GM21360 (cell line): ENCODE measurements around the gene UBE2S.
"Not testable (repeated sequence)": the region's sequence is repeated elsewhere in the genome, so short reads cannot be mapped to it uniquely, and the experiment has no call there.

Experiments used
- ATAC-seq: cut with Tn5 transposase; IDR thresholded peaks from one replicate; pipeline ENCODE4 v1.9.1; 2021; ENCODE audit warnings: mild to moderate bottlenecking, moderate library complexity; ENCODE audit not compliant: unreplicated experiment

The UBE2S gene

DNA sequence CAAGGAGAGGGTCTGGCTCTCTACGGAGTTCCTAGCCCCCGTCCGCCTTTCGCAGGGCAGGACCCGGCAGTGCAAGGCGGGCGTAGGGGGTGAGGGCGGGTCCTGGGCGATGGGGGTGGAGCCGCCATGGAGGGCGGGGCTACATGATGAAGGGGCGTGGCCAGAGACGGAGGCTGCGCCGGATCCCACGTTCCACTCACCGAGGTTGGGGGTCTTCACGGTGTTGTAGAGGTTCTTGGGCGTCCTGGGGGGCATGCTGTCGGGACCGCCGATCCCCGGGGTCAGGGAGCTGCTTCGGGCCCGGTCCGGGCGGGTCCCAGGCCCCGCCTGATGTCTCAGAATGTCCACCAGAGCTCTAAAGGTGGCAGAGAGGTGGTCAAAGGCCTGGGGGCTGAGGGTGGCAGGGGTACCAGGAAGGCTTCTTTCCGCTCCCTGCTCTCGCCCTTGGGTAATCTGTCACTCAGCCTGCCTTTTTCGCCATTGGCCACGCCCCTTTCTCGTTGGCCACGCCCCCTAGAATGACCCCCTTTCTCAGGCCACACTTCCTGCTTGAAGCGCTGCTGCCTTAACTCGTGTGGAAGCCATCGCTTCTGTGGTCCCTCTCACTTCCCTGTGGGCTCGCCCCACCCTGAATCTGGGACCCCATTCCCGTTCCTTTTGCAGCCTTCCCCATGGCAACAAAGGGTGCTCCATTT lies 33.0 kb upstream of the UBE2S start:
- ATAC-seq, result no peak

DNA sequence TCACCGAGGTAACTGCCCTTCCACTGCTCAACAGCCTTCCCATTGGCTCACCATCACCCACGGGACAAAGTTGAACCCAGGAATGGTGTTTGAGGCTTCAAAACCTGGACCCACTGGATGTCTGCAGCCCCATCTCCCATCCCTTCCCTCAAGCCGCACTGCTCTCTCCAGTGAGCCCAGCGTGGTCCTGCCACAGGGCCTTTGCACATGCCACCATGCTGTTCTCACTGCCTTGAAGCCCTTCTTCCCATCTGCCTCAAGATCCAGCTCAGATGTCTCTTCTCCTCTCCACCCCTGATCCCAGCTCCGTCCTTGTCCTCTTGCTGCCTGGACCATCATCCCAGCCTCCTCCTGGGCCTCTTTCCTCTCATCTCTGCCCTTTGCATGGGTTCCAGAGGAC lies 31.5 kb upstream of the UBE2S start:
- no peak for ATAC-seq

DNA sequence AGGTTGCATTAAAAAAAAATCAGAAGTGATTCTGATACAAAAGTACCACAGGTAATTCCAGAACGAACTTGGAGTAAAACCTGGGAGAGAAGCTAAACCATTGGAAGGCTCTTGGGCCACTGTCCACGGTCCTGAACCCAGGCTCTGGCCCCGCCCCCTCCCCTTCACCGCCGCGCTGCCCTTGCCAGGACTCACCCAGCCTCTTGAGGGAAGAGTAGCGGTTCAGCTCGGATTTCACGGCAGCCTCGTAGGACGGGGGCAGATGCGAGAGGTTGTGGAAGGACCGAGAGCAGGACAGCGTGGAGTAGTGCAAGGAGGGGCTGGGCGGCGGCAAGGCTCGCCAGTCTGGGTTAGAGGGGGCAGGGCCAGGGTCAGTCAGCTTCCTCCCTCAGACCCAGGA lies 29.8 kb upstream of the UBE2S start:
- no peak for ATAC-seq

- ATAC-seq, result no peak
Observed at GRCh38 chr19:55436847-55437246, 29.3 kb upstream of the UBE2S start.

DNA sequence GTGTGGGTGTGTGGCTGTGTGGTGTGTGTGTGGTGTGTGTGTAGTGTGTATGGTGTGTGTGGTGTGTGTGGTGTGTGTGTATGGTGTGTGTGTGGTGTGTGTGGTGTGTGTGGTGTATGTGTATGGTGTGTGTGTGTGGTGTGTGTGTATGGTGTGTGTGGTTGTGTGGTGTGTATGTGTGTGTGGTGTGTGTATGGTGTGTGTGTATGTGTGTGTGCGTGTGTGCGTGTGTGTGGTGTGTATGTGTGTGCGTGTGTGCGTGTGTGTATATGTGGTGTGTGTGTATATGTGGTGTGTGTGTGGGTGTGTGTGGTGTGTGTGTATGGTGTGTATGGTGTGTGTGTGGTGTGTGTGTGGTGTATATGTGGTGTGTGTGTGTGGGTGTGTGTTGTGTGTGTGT lies 27.4 kb upstream of the UBE2S start:
- no peak for ATAC-seq

- no peak for ATAC-seq
Observed at GRCh38 chr19:55434356-55434919, 26.9 kb upstream of the UBE2S start.

GRCh38 chr19:55433292-55433691 lies 25.7 kb upstream of the UBE2S start:
- ATAC-seq, result no peak

GRCh38 chr19:55432241-55432959 lies 24.8 kb upstream of the UBE2S start:
- ATAC-seq, result no peak

- no peak for ATAC-seq
Observed at GRCh38 chr19:55431183-55431582, 23.6 kb upstream of the UBE2S start.

- no peak for ATAC-seq
Observed at GRCh38 chr19:55426042-55426441, 18.5 kb upstream of the UBE2S start.

GRCh38 chr19:55424518-55424917 lies 16.9 kb upstream of the UBE2S start:
- ATAC-seq, result no peak

- ATAC-seq, result no peak
Observed at GRCh38 chr19:55423225-55424005, 15.8 kb upstream of the UBE2S start.

DNA sequence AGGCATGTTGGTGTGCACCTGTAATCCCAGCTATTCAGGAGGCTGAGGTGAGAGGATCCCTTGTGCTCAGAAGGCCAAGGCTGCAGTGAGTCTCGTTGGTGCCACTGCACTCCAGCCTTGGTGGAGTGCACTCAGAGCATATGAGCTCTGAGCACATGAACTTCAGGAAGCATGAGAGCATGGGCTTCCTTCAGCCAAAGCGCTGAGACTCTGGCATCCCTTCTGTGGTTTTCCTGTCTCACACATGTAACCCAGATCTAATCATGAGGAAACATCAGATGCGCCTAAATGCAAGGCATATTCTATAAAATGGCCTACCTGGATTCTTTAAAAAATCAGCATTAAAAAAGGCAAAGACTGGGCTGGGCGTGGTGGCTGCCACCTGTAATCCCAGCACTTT lies 13.7 kb upstream of the UBE2S start:
- not testable (repeated sequence) for ATAC-seq

DNA sequence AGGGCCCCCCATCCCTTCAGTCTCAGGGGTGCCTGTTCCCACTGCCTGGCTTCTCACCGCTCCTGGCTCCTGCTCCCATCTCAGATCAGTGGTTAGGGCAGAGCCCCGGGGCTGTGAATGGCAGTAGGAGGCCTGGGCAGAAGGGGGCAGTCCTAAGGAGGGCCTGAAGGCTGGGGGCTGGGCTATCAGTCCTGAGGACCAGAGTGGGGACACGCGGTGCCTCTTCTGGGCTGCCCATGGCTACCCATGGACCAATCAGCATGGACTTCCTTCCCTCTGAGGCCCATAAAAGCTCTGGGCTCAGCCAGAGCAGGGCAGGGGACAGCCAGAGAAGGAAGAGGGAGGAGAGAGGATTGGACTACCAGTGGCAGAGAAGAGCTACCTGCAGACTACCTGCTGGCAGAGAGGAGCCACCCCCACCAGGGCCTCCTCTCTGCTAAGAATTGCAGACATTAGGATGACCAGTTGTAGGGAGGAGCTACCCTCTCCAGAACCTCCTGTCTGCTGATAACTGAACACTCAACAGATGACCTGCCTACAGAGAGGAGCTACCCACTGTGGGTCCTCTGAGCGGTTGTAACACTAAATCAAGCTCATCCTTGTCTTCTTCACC lies 12.1 kb upstream of the UBE2S start:
- ATAC-seq, result no peak

GRCh38 chr19:55419103-55419502 lies 11.5 kb upstream of the UBE2S start:
- no peak for ATAC-seq

DNA sequence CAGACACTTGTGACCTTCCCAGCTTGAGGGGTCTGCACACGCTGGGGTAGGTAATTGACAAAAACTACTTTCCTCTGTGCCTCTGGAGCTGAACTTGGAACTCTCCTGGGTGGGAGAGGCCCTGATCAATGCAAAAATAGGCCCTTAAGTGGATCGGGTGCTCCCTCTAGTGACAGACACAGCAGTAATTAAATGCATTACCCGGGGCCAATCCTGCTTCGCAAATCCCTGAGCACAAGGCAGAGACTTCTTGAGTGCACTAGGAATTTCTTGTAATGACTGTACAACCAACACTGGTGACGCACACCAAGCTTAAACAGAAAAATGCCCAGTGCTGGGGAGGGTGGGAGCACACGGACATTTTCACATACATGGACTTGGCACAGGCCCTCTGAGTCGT lies 10.6 kb upstream of the UBE2S start:
- ATAC-seq, result no peak

- no peak for ATAC-seq
Observed at GRCh38 chr19:55410168-55410567, 2.6 kb upstream of the UBE2S start.

DNA sequence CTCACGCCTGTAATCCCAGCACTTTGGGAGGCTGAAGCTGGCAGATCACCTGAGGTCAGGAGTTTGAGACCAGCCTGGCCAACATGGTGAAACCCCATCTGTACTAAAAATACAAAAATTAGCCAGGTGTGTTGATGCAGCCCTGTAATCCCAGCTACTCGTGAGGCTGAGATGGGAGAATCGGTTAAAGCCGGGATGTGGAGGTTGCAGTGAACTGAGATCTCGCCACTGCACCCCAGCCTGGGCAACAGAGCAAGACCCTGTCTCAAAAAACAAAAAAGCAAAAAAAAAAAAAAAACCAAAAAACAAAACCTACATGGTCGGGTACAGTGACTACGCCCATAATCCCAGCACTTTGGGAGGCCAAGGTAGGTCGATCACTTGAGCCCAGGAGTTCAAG lies 1.6 kb upstream of the UBE2S start:
- ATAC-seq, result not testable (repeated sequence)

DNA sequence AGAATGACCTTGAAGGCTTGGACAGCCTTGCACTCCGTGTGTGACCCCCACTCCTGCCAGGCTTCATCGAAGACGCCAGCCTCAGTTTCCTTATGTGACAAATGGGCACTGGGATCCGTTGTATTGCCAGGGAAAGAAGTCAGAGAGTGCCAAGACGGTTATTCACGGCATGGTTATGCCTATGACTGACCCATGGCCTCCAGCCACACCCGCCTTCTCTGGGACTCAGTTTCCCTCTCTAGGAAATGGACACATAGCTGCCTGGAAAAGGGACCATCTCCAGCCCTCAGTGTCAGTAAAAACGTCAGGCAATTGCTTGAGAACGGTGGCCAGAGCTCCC lies 915 bp upstream of the UBE2S start:
- ATAC-seq, result no peak

GRCh38 chr19:55407800-55408532 lies 378 bp upstream of the UBE2S start:
- peak; percentile 78 for ATAC-seq
